SW480 (cell line): ENCODE data around the gene ST14.
"Not testable (repeated sequence)": the region's sequence is repeated elsewhere in the genome, so short reads cannot be mapped to it uniquely, and the experiment has no call there.

Source experiments
- DNase-seq: peaks from one replicate; pipeline ENCODE4 v3.0.0-alpha.2; 2016; ENCODE audit warnings: low spot score

ST14 gene

GRCh38 chr11:130209954-130210854, 50.6 kb downstream of the ST14 start:
- no peak for DNase-seq

- no peak for DNase-seq
Measured at GRCh38 chr11:130211144-130211543, 51.6 kb downstream of the ST14 start.

- no peak for DNase-seq
Measured at GRCh38 chr11:130211781-130212401, 52.3 kb downstream of the ST14 start.

GRCh38 chr11:130212431-130212961, 52.9 kb downstream of the ST14 start:
- DNase-seq: no peak

GRCh38 chr11:130213143-130213978, 53.8 kb downstream of the ST14 start:
- DNase-seq: peak; percentile 18

GRCh38 chr11:130213979-130214281, 54.3 kb downstream of the ST14 start:
- DNase-seq: no peak

GRCh38 chr11:130214861-130215530, 55.4 kb downstream of the ST14 start:
- no peak for DNase-seq

- no peak for DNase-seq
Measured at GRCh38 chr11:130215531-130216220, 56.1 kb downstream of the ST14 start.

- no peak for DNase-seq
Measured at GRCh38 chr11:130216221-130216550, 56.6 kb downstream of the ST14 start.

GRCh38 chr11:130216591-130217132, 57.1 kb downstream of the ST14 start:
- no peak for DNase-seq

GRCh38 chr11:130217133-130218031, 57.8 kb downstream of the ST14 start:
- no peak for DNase-seq

- no peak for DNase-seq
Measured at GRCh38 chr11:130218501-130219070, 59.0 kb downstream of the ST14 start.

GRCh38 chr11:130219148-130219547, 59.6 kb downstream of the ST14 start:
- no peak for DNase-seq

GRCh38 chr11:130220311-130221035, 60.9 kb downstream of the ST14 start:
- DNase-seq: no peak

GRCh38 chr11:130223291-130223971, 63.8 kb downstream of the ST14 start:
- no peak for DNase-seq

GRCh38 chr11:130227373-130227772, 67.8 kb downstream of the ST14 start:
- no peak for DNase-seq

- DNase-seq: not testable (repeated sequence)
Measured at GRCh38 chr11:130233486-130233885, 73.9 kb downstream of the ST14 start.

- not testable (repeated sequence) for DNase-seq
Measured at GRCh38 chr11:130233888-130234287, 74.3 kb downstream of the ST14 start.
